Measurements from ENCODE around the gene MAML2.

Gene MAML2

DNA sequence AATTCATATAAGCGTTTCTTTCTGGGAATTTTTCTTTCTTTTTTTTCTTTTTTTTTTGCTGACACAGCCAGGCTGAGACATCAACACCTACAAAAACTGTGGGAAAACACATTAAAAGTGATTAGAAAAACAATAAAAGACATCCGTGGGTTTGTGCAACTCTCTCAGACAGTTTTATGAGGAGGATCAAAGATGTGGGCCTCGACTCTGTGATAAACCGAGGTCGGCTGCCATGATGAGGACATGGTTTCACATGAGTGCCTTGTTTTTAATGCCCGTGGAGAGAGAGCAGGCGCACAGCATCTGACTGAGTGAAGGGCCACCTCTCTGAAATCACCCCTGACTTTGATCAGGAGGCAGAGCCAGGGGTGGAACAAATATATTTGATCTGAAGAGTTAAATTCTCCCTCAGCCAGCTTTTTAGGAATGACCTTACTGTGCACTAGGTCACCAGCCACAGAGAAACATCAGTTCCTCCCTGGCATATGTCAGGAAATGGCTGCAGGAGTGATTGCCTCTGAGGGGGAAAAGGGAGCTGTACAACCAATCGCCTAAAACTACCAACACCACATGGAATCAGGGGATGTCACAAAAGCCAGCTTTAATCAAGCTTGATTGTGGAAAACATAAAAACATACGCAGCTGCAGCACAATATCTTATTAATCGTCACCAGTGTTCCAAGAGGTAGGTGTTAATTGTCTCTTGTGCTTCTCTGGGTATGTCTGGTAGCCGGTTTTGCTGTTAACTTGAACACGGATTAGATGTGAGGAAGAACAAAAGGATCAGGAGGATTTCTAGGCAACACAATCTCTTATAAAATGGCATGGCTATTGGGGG is 164.7 kb downstream of the MAML2 start:
- no peak for DNase-seq

- DNase-seq = no peak
These were observed 165.8 kb downstream of the MAML2 start for GRCh38 chr11:96177146-96177545.

- DNase-seq = no peak
These were observed 169.1 kb downstream of the MAML2 start for GRCh38 chr11:96173906-96174305.

DNA sequence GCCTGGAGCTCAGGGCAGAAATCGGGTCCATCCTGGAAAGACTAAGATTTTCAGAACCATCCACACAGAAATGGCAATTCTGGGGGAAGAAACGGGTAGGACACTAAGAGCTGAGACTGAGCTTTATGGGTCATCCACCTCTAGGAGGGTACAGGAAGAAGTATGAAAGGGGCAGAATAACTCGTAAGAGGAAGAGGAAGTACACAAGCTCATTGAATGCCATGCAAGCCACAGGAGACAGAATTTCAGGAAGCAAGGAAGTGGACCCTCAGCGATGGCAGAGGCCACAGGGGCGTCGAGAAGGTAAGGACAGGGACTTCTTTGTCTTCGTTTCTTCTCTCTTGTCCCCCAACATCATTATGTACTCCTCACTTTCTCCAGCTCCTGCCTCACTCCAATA is 169.6 kb downstream of the MAML2 start:
- no peak for DNase-seq

DNA sequence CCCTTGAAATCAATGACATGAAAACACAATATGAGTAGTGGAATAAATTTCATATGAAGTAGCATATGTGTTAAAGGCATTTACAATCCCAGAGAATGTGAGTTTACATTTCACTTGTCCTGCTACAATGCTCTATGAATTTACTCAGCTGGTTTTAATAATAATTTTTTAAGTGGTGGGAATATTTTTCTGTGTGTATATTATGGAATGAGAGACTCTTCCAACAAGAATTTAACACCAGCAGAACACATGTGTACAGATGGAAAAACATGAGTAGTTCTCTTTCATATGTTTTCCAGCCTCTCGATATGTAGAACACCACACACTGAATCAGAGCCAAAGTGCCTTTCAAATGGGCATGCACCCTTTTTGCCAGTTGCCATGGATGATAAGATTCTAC is 170.4 kb downstream of the MAML2 start:
- no peak for DNase-seq

- DNase-seq = no peak
These were observed 173.7 kb downstream of the MAML2 start for GRCh38 chr11:96169250-96169649.

DNA sequence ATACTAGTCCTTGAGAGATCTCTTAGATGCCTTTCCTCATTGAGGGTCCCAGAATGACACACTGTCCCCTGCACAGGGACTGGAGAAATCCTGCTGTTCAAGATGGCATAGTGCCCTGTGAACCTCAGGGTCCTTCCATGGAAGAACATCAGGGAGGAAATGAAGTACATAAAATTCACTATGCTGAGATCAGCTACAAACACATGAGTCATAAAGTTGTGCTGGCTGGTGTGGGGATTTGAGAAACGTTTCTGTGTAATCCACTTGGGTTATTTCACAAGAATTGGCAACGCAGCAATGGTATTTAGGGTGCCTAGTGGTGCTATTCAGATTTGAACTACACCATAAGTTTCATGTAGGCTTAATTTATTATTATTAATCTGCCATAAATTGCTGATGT is 174.4 kb downstream of the MAML2 start:
- no peak for DNase-seq

DNA sequence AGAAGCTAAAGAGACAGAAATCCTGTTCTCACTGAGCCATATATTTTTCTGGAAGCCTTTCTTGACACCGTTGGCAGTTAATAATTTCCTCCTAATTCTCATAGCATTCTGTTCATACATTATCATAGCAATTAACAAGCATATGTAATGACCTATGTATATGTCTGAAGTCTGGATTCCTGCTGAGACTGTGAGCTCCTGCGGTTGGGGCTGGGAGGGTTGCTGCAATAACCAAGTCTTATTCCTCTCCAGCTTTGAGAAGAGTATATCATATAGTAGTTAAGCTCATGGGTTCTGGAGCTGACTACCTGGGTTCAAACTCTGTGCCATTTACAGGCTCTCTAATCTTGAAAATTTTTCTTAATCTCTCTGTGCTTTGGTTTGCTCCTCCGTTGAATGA is 175.2 kb downstream of the MAML2 start:
- DNase-seq = no peak

GRCh38 chr11:96167203-96167758 is 175.7 kb downstream of the MAML2 start:
- no peak for DNase-seq

- DNase-seq = peak; percentile 71
These were observed 180.0 kb downstream of the MAML2 start for GRCh38 chr11:96162816-96163499.

- no peak for DNase-seq
These were observed 181.5 kb downstream of the MAML2 start for GRCh38 chr11:96161307-96162089.

DNA sequence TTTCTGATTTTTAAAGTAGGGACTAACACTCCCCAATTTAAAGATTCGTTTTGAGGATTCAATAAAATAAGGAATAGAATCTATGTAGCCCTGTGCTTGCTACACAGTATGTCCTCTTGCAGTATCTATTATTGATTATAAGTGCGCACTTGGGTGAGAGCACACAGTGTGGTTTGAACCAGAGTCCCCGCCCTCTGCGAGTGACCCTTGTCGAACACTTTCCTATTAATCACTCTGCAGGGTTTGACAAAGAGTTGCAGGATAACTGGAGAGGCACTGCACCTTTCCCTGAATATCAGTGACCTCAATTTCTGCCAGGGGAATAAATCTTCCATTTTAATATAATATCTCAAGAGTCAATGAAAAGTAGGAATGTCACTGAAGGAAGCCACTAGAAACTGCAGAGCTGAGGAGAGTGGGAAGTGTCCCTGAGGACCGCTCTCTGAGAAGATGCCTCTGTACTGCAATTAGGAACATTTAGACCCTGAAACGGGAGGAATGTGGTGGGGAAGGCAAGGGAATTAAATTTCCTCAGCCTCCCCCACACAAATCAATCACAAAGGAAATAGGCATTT is 182.2 kb downstream of the MAML2 start:
- no peak for DNase-seq

DNA sequence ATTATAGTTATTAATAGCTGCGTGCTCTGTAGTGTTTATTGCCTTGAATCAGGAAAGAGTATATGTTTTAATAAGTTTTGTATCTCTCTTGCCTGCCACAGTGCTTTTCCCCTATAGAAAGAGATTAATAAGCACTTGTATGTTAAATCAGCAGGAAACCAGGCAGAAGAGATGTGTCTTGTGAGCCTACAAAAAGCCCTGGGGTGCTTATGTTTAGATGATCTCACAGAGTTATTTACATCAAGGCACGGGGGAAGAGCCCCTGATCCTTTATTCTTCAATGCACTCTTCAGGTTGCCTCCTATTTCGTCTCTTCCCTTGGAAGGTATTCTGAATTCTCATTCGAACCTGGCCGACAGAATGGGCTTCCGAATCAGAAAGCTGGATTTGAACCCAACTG is 183.0 kb downstream of the MAML2 start:
- no peak for DNase-seq

DNA sequence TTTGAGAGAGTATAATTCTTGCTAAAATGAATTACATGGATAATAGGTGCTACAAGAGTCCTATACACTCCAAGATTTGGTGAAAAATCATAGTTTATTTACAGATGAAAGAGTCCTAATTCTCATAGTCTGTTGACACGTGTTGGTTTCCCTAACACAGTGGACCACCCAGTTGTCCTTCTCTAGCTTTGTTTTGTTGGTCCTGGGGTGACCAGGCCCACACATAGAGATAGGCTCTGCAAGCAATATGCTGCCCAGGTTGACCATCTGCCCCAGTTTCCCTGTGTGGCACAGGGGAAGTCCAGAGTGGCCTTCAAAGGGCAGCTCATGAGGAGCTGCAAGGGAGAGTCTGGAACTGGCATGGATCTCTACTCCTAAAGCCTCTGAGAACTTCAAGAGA is 184.9 kb downstream of the MAML2 start:
- DNase-seq = no peak

- no peak for DNase-seq
These were observed 185.5 kb downstream of the MAML2 start for GRCh38 chr11:96157517-96157873.

- no peak for DNase-seq
These were observed 186.6 kb downstream of the MAML2 start for GRCh38 chr11:96156379-96156722.

DNA sequence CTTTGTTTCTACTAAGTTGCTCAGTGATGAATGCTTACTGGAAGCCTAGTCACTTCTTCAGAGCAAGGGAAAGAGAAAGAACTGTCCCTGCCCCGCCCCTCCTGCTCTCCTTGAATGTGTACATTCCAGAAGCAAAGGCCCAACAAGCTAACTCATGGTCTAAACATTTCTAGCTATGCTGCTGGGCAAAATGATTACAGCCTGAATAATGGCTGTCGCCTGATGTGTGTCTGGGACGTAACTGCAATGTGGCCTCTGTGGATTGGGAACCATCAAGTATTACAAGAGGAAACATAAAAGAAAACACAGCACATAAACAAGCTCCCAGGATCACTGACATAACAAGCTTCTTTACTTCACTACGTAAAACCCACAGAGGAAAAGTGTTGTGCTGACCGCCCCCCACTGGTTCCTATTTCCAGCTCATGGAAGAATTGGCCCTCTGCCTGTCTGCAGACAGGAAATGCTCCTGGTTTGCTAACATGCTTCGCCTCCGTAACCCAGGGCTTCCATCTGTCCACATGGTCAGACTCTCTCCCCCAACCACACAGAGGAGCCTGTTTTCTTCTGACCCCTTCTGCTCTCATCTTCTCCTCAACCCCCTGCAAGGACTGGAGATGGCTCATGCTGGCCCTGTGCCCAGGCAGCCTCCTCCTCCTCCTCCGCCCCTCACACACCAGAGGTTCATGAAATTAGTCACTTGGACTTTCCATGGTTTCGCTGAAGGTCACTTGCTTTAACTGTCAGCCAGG is 187.2 kb downstream of the MAML2 start:
- DNase-seq = peak; percentile 89

- no peak for DNase-seq
These were observed 188.0 kb downstream of the MAML2 start for GRCh38 chr11:96154802-96155520.

DNA sequence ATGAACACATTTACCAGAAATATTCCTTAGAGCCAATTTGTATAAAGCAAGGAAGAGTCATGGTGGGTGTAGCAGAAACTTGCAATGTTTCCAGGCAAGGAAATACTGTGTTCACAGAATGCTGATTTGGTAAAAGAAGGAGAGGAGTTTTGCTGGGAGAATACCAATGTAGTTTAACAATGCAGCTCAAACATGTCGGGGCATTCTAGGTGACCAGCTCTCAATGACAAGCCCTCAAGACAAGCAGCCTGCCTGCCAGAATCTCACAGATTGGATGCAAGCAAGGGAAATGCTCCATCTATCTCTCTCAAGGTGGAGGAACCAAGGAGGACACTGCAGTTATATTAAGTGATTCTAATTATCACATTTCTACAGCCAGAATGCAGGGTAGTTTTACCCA is 190.4 kb downstream of the MAML2 start:
- no peak for DNase-seq

GRCh38 chr11:96151501-96151900 is 191.5 kb downstream of the MAML2 start:
- DNase-seq = no peak

GRCh38 chr11:96150609-96151008 is 192.4 kb downstream of the MAML2 start:
- DNase-seq = no peak
